Measurements from ENCODE around the gene SLC25A29. TPM values are rescaled to one million over a fixed set of nuclear protein-coding genes. Genes with fewer than 3 reads are reported as not detected.
"Not testable (repeated sequence)": the region's sequence is repeated elsewhere in the genome, so short reads cannot be mapped to it uniquely, and the experiment has no call there.

Gene SLC25A29
- total RNA-seq, 1 experiment from 2014 or later = 24.1 TPM

DNA sequence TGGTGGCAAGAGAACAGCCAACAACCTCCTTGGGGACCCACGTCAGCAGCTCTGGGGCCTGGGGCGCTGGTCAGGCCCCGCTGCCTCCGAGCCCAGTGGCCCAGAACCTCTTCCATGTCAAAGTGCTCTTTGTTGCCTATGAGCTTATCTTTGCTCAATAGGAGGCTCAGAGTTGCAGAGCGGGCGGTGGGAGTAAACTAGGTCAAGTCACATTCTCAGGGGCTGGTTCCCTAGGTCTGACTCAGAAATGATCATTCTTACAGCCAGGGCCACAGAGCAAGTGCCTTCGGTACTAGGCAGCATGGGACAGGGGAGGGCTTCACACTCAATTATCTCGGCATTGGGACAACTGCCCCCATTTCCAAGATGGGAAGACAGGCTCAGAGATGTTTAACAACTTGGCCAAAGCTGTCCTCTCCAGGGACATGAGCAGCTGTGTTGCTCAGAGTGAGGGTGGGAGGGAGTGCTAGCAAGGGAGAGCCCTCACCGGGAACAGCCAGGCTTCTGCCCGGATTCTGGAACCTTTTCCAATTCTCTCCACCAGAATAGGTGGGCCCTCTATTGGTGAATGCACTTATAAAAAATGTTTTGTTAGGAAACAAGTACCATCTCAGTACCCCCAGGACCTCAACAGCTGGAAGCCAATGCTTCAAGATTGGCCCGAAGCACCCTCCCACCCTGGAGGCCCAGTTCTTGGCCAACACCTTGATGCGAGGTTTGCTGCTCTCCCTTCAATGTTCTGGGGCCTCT is 11.9 kb downstream of the SLC25A29 start:
- DNase-seq (ENCODE audit: low read depth) = no peak

DNA sequence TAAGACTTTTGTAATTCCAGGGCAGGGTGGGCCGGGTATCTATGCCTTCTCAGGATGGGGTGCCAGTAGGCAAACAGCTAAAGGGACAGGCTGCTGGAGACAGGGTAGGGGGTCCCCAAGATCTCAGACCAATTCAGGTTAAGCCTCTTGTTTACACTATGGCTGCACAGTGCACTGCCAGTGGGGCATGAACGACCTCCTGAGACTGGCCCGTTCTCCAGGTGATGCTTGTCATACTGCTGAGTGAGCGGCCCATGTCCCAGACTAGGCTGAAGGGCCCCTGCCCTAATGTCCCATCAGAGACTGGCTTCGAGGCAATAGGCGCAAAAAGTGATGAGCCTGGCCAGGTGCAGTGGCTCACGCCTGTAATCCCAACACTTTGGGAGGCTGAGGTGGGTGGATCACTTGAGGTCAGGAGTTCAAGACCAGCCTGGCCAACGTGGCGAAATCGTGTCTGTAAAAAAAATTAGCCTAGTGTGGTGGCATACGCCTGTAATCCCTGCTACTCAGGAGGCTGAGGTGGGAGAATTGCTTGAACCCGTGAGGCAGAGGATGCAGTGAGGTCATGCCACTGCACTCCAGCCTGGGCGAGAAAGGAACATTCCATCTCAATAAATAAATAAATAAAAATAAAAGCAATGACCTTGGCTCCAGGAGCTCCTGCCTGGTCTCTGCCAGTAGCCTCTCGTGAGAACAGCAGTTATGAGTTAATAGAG is 12.6 kb downstream of the SLC25A29 start:
- no peak for DNase-seq (ENCODE audit: low read depth)

DNA sequence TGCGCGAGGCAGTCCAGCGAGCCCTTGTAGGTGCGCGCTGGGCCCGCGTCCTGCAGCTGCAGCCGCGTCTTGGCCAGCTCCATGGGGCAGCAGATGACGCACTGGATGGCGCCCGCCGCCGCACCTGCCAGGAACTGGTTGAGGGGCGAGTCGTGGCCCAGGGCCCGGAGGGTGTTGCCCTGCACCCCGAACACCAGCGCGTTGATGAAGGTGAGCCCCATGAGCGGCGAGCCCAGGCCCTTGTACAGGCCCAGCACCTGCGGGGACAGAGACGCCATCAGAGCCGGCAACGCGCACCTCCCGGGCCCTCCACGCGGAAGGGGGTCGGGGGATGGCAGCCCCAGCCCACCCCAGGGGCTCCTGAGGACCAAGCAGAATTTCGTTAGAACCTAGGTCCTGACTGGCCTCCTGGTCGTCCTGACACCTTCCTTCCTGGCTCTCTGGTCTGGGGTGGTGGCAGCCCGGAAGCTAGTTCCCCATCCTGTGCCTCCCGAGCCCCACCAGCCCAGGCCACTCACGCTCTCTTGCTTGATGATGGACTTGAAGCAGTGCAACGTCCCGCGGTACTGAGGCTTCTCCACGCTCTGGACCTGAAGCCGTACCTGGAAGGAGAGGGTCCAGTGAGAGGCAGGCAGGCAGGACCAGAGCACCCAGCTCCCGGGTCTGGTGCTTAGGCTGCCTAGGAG is 13.3 kb downstream of the SLC25A29 start:
- DNase-seq (ENCODE audit: low read depth) = no peak

DNA sequence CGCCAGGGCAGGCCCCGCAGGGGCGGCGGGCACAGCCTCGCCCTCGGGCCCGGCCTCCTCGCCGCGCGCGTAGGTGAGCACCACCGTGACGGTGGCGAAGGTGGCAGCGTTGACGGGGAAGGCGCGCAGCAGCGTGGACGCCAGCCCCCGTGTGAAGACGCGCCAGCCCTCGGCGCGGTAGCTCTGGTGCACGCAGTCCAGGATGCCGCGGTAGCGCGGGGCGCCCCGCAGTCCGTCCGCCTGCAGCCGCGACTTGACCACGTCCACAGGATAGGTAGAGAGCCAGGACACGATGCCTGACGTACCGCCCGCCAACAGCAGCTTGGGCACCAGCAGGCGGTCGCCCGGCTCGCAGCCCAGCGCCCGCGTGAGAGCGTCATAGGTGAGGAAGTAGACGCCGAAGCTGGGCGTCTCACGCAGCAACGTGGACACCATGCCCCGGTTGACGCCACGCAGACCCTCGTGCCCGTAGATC is 13.9 kb downstream of the SLC25A29 start:
- DNase-seq (ENCODE audit: low read depth) = no peak

DNA sequence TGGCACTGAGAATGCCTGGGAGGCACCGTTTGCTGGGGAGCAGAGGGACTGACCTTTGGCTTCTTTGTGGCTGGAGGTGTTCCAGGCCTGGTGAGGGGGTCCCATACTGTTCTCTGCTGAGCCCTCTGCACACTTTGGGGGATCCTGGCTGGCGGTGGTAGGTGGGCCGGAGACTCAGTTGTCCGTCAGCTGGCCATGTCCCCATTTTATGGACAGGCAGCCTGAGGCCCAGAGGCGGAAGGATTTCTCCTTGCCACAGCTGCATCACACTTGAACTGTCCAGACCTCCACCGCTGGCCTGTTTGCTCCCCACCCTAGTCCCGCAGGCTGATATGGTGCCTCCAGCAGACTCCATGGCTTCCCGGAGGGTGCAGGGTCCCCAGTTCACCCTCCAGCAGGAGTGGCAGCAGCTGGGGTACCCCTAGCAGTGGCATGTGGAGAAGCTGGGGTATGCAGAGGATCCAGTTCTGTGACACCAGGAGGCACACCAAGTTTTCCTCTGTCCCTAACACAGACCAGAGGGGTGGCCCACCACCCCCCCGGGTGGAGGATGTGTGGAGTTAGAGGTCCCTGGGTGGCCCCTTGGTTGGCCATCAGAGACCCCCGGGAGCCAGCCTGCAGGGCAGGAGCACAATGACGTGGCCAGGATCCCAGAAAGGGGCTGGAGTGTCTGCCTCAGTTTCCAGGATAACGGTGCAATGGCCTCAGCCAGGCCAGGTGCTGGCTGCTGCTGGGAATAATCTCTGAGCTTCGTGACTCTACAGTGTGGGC is 14.8 kb downstream of the SLC25A29 start:
- no peak for DNase-seq (ENCODE audit: low read depth)

DNA sequence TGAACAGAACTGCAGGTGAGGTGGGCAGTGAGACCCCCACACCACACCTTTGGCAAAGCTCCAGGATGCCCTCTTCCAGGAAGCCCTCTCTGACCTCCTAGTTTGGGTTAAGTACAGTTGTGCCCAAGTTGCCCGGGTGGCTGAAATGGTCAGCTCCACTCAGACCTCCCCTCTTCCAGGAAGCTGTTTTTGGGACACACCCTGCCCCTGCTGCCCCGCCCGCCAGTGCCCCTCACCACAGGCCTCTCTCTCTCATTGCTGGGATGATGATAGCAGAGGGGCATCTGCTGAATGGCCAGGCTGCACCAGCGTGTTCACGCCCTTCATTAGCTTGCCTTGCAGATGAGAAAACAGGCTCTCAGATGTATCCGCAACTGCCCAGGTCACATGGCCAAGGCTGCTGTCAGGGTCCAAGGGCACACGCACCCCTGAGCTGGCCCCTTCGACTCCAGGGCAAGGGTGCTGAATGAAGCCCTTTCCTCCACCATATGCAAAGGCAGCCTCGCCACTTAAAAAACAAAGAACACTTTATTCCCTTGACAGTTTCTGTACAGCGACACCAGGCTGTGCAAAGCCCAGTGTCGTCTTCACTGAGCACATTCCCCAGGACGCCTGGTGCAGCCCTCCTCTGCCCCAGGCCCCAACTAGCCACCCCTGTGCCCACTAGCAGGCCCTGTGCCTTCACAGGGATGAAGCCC is 15.5 kb downstream of the SLC25A29 start:
- DNase-seq (ENCODE audit: low read depth) = no peak

DNA sequence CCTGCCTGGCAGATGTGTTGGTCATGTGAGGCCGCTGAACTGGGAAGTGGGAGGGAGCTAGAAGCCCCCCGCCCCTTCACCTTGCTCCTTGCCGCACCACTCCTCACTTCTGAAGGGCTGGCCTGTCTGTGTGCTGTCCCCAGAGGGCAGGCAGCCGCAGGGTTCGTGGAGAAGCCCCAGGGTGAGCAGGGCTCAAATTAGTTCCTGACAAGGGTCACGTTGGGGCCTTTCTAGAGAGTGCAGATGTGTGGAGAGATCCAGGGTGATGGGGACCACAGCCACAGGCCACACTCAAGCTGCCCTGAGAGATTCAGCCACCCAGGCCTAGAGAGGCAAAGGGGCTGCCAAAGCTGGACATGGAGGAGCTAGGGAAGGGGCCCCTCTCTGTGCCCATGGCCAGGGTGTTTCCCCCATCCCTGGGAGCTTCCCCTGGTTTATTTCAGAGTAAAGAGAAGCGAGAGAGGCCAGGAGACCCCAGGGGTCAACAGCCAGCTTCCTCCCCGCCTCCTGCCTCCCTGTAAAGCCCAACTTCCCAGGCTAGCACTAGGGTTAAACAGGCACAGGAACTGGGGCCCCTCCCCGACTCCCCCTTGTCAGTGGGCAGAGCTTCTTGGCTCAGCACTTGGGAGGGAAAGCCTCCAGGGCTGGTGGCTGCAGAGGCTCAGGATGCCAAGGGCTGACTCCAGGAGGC is 16.2 kb downstream of the SLC25A29 start:
- no peak for DNase-seq (ENCODE audit: low read depth)

DNA sequence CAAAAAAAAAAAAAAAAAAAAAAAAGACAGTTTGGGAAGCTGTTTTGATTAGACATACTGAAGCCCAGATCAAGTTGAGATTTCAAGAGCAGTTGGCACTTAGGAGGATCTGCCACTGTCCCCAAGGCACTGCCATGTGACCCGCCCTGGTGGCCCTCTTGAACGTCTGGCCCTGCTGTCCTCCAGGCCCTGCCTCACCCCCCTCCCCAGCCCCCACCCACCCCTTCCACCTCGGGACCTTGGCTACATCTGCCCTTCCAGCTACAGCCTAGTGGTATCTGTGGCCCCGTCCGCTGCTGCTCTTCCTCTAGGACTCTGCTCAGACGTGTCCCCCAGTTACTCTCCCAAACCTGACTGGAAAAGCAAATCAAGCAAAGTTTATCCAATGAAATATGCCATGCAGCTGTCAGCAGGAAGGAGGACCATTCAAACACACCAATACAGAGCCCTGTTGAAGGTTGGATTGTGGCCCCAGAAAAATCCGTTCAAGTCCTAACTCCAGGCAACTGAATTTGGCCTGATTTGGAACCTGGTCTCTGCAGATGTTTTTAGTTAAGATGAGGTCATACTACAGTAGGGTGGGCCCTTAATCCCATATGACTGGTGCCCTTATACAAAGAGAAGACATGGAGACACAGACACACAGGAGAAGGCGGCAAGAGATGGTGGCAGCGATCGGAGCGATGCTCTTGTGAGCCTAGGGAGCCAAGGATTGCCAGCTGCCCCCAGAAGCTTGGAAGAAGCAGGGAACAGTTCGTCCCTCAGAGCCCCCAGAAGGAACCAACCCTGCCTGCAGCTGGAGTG is 17.7 kb downstream of the SLC25A29 start:
- DNase-seq (ENCODE audit: low read depth) = no peak

DNA sequence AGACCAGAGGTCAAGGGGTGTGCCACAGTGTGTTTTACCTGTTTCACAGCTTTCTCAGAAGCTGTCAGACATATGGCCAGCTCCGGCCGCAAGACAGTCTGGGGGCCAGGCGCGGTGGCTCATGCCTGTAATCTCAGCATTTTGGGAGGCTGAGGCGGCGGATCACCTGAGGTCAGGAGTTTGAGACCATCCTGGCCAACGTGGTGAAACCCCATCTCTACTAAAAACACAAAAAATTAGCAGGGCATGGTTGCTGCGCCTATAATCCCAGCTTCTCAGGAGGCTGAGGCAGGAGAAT is 18.3 kb downstream of the SLC25A29 start:
- DNase-seq (ENCODE audit: low read depth) = not testable (repeated sequence)

DNA sequence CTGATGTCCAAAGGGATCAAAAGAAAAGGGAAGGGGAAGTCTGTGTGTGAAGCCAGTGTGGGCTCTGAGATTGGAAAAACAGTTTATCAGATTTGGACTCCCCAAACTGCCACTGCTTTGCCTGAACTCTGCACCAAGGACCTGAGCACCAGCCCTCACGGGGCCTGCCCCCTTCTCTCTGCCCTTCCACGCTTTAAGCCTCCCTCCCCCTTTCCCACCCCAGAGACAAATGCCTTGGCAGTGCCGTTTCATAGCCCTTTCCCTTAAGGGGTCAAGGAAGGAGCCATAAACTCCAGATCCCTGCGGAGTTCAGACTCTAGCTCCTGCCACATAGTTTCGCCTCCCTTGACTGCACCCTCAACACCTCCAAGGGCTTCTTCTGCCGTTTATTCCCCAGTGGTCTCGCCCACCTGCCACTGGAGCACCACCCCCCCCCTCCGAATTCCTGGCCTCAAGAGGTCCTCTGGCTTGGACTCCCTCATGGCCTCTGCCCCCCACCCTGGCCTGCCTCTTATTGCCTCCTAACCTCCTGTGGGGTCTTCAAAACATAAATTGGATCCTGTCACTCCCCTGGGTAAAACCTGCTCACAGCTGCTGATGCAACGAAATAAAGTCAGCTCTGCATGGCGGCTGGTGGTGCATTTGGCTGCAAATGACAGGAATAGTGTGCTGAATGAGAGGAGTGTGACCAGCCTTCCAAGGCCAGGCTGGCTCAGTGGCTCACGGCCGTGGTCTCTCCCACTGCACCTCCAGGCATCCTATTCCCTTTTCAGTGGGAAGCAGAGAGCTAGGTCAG is 18.8 kb downstream of the SLC25A29 start:
- DNase-seq (ENCODE audit: low read depth) = no peak

DNA sequence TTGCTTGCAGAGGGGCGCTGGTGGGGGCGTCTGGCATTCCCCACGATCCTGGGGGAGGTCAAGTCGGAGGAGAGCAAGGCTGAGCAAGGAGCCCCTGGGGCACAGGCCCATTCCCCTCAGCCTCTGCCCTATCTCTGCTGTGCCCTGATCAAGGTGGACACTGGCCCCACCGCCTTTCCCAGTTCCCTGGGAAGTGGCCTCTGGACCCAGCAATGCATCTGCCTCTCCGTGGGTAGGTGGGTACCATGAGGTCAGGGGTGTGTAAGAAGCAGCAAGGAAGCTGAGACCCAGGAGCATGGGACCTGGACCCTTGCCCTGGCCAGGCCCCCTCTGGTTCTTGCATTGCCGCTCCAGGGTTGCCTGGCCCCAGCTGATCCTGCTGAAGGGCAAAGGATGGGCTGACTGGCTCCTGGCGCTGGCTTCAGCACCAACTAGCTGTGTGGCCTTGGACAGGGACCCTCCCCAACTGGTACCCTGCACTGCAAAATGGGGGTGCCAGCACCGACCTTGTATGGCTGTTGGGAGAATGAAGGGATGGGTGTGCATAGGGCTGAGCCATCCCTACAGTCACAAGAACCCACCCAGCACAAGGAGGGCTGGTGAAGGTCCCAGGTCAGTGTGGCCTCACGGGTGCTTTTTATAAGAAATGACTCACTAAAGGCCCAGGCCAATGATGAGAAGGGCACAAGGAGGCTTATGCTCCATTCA is 19.6 kb downstream of the SLC25A29 start:
- no peak for DNase-seq (ENCODE audit: low read depth)

DNA sequence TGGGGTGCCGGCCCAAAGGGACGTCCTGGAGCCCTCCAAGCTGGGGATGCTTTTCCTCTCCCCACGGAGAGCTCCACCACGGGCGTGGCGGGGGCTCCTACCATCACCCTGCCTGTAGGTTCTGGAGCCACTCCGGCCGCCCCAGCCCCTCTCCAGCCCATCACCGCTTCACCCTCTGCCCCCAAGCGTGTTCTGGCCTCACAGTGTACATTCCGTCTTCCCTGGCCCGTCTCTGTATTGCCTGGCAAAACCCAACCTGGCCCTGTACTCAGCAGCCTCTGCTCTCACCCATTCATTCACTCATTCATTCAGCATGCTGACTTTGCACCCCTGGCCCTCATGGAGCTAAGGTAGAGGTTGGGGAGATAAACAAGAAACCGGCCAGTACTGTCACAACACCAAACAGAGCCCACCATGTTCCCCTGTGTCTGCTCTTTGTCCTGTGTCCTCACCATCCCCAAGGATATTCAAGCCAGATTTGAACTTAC is 20.3 kb downstream of the SLC25A29 start:
- DNase-seq (ENCODE audit: low read depth) = no peak

DNA sequence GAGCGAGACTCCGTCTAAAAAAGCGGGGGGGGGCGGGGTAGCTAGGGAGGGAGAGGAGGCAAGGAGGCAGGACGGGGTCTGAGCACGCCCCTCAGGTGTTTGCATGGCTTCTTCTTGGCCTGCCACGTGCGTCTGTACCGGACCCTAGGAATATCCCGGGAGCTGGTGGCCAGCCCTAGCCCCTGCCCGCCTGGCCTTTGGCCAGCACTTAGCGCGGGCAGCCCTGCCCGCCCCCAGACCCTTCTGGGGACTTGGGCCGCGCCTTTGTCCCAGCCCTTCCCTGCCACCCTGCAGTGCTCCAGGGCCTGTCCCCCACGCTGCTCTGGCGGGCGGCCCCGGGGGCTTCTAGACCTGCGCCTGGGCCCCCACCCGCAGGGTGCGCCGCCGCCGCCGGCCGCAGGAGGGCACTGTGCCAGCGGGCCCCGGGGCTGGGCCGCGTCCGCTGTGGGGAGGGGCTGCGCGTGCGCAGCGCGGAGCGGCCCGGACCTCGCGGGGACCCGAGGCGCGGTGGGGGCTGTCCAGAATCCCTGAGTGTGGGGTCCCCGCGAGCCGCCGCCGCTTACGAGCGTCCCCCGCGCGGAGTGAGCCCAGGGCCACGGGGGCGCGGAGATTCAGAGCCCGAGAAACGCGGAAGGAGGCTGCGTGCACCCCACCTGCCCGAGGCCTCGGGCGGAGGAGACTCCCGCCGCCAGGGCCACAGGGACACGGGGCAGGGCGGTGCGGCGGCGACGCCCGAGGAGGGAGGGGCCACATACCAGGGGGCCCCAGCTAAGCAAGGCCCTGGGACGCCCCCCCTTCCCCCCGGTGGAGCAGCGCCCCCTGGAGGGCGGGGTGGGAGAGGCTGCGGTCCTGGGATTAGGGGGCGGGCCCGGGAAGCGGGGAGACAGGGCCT is 21.0 kb downstream of the SLC25A29 start:
- DNase-seq (ENCODE audit: low read depth) = peak; percentile 52

DNA sequence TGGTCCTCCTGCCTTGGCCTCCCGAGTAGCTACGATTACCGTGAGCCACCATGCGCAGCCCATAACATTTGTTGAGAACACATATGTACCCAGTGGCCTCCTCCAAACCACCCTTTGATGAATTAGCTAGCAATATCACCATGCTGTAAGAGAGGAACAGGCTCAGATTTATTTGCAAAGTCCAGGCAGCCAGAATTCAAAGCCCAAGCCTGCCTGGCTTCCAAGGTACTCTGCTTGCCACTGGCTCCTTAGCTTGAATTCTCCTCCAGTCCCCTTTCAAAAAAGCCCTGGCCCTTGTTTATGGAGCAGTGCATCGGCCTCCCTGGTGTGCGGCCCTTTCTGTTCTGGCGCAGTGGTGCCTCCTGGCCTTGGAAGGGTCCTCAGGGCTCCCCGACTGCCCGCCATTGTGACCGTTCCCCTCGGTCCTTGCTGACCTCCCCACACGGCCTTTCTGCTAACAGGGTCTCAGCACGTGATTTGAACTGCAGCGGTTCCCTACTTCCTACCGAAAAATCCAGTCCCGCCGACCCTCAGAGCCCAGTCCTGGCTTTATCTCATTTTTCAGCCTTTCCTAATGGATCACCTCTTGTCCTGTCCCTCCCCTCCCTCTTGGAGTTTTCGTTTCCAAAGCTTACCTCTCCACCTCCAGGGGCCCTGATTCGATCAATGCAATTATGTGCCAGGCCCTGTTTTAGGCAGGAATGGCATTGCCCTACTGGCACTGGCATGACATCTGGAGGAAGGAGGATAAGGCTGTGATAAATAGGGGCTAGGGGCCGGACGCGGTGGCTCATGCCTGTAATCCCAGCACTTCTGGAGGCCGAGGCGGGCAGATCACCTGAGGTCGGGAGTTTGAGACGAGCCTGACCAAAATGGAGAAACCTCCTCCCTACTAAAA is 22.0 kb downstream of the SLC25A29 start:
- no peak for DNase-seq (ENCODE audit: low read depth)

DNA sequence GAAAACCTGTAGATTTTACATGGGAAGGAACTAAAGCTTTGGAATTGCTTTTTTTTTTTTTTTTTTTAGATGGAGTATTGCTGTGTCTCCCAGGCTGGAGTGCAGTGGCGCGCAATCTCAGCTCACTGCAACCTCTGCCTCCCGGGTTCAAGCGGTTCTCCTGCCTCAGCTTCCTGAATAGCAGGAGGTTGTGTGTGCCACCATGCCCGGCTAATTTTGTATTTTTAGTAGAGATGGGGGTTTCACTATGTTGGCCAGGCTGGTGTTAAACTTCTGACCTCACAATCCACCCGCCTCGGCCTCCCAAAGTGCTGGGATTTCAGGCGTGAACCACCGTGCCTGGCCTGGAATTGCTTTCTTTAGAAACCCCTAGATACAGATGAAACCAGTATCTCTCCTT is 22.8 kb downstream of the SLC25A29 start:
- DNase-seq (ENCODE audit: low read depth) = not testable (repeated sequence)

Measured in HT1080 (cell line).